Stimulated activated naive CD8-positive, alpha-beta T cell treated with anti-CD3 and anti-CD28 coated beads, Interleukin-15, amount 100 ng/mL, for 72 hours (primary cell): Measurements from ENCODE around the gene PEX1.
"Not testable (repeated sequence)": the region's sequence is repeated elsewhere in the genome, so short reads cannot be mapped to it uniquely, and the experiment has no call there.

Source experiments
- ATAC-seq: fragments of 150-1000 bp; cut with Tn5 transposase; 2 replicates; pipeline ENCODE4 v1.10.0; 2021; ENCODE audit warnings: mild to moderate bottlenecking, moderate library complexity
- DNase-seq, 2 donors: peaks; one replicate each; pipeline ENCODE4 v3.0.0; 2021 to 2022
- H3K27ac Mint-ChIP-seq, 2 donors: one replicate each; pipeline ENCODE4 v1.8.0; 2022; ENCODE audit warnings: mild to moderate bottlenecking in 2 of 2, mixed read lengths in 2 of 2, moderate library complexity in 2 of 2
- H3K27me3 Mint-ChIP-seq: one replicate; pipeline ENCODE4 v1.8.0; 2022; ENCODE audit warnings: mixed read lengths
- H3K4me1 Mint-ChIP-seq: one replicate; pipeline ENCODE4 v1.8.0; 2022; ENCODE audit warnings: mild to moderate bottlenecking, mixed read lengths
- H3K4me3 Mint-ChIP-seq, 2 donors: one replicate each; pipeline ENCODE4 v1.8.0; 2022; ENCODE audit warnings: mild to moderate bottlenecking in 2 of 2, mixed read lengths in 2 of 2, moderate library complexity in 1 of 2
- H3K9me3 Mint-ChIP-seq, 2 donors: one replicate each; pipeline ENCODE4 v1.8.0; 2022; ENCODE audit warnings: mixed read lengths in 2 of 2

The PEX1 gene

DNA sequence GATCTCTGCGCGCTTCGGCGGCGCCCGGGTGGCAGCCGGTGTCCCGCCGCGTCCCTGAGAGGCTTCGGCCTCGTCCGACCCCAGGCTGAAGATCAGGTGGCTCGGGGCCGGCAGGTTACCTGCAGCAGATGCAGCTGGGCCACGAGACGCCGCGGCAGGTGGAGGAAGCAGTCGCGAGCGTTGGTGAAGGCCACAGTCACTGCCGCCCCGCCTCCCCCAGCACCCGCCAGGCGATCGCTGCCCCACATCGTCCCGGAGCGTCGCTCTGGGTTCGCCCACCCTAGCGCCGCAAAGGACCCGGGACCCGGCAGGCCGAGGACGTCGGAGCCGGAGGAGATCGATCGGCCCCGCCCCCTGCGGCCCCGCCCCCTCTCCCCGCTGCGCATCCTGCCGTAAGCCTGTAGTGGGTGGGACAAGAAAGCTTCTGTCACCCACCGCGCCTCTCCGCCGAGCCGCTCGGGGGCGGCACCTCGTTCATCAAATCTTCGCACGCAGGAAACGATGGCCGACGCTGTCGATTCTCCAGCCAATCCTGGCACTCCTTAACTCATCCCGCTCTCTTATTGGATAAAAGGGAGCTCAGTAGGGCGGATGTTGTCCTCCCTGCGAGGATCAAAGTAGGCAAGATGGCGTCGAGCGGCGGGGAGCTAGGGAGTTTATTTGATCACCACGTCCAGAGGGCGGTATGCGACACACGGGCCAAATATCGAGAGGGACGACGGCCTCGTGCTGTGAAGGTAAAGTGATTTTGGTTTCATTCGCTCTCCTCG is at the start of gene PEX1, which contains the start of gene RBM48:
Gene PEX1 (minus strand): TSS at position 333 of the 770 bp plus-strand sequence. CDS start 85 bp downstream, at position 248.
Gene RBM48 (plus strand): TSS at position 608 of the 770 bp plus-strand sequence. CDS start 19 bp downstream, at position 627.
- DNase-seq (peak; percentile 94 to 98), ATAC-seq (peak; percentile 93)
- Mint-ChIP-seq H3K27ac (peak within 1 kb of the TSS; percentile 97), H3K4me3 (peak within 1 kb of the TSS; percentile 97 to 98), H3K27me3 (no peaks in the 10 kb centered on the region), H3K4me1 (peaks cover 33% of the 10 kb centered on the region), H3K9me3 (no peaks in the 10 kb centered on the region)

DNA sequence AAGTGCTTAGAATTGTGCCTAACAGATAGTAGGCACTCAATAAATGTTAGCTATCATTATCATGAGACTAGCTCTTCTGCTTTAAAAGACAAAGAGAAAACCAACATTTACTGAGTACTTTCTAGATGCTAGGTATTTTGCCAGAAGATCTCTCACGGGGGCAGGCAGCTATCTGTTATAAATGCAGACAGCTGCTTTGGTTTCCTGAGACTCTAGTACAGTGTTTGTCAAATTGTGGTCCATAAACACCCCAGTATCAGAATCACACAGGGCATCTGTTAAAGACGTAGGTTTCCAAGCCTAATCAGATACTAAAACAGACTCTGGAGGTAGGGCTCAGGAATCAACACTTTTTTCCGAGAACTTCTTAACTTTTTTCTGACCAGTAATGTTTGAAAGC is 48.0 kb upstream of the PEX1 start:
- DNase-seq (no peak), ATAC-seq (no peak)
- H3K9me3 Mint-ChIP-seq, result no peaks in the 10 kb centered on the region
- H3K27ac Mint-ChIP-seq, result no peak overlapping the region
- H3K4me3 Mint-ChIP-seq, result no peak overlapping the region
- no peaks in the 10 kb centered on the region for H3K4me1 Mint-ChIP-seq
- H3K27me3 Mint-ChIP-seq, result no peaks in the 10 kb centered on the region

DNA sequence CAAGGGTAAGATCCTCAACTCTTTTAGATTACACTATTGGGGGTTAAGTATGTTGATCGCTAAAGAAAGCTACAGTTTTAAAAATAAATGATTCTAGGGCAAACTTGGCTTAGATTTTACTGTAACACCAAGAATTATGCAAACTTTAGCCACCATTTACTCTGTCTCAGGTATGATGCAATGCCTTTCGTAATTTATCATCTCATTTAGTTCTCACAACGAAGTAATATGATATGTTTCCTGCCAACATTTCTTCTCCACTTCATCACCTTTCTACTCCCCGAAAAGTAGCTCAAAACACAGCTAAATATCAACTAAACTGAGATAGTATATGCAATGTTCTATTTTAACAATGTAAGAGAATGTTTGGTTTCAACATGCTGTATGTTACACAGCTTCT is 40.8 kb upstream of the PEX1 start:
- H3K4me3 Mint-ChIP-seq, result no peak overlapping the region
- no peaks in the 10 kb centered on the region for H3K9me3 Mint-ChIP-seq
- no peak overlapping the region for H3K27ac Mint-ChIP-seq
- DNase-seq (no peak), ATAC-seq (no peak)
- H3K27me3 Mint-ChIP-seq, result no peaks in the 10 kb centered on the region
- no peaks in the 10 kb centered on the region for H3K4me1 Mint-ChIP-seq

DNA sequence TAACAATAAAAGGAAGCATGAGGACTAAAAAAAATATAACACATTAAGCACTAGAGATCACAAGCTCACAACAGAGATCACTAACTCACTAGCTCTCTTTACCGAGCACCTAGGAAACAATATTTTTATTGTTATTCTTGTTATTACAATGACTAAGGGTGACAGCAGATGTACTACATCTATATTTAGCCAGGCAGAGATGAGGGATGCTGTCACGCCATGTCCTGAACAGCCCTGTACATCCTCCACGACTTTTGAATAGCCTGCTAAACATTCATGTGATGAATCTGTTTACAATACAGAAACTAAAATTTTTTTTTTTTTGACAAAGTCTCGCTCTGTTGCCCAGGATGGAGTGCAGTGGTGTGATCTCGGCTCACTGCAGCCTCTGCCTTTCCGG is 39.1 kb upstream of the PEX1 start:
- H3K9me3 Mint-ChIP-seq, result no peaks in the 10 kb centered on the region
- H3K27me3 Mint-ChIP-seq, result no peaks in the 10 kb centered on the region
- no peak overlapping the region for H3K27ac Mint-ChIP-seq
- no peaks in the 10 kb centered on the region for H3K4me1 Mint-ChIP-seq
- H3K4me3 Mint-ChIP-seq, result no peak overlapping the region
- DNase-seq (no peak), ATAC-seq (no peak)

DNA sequence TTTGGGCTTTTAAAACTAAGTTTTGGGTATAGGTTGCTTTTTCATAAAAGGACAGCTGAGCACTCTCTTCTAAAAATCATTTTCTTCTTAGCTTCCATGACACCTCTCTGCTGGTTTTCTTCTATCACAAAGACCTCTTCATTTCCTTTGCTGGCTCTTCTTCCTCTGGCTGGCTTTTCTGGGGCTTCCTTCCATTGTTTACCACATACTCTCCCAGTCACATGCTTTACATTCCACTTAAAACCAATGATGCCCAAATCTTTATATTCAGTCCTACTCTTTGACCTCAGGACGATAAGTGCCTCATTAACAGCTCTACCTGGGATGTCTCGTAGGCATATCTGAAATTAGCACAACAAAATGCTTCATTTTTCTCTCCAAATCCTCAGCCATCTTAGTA is 35.0 kb upstream of the PEX1 start:
- DNase-seq (no peak), ATAC-seq (no peak)
- Mint-ChIP-seq H3K9me3 (no peaks in the 10 kb centered on the region), H3K4me1 (no peaks in the 10 kb centered on the region), H3K4me3 (no peak overlapping the region), H3K27me3 (no peaks in the 10 kb centered on the region), H3K27ac (peak overlapping the region; percentile 6 to 52)

DNA sequence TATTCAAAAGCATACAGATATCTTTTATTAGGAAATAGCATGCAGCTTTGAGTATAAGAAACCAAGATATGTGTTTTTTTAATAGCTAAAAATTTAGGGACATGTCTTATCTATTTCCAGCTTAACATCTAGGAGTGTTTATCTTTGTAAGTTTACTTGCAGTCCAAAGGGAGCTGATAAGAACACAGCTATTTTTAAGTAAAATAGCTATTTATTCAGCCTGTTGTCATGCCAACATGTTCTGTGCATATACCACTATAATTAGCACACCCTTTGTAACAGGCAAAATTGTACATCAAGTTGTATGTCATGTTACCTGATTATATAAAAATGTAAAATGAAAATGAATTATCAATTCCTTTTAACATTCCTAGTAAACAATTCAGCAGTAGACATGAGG is 32.3 kb upstream of the PEX1 start:
- no peak for ATAC-seq
- Mint-ChIP-seq H3K4me1 (no peaks in the 10 kb centered on the region), H3K27ac (no peak overlapping the region), H3K27me3 (no peaks in the 10 kb centered on the region), H3K9me3 (no peaks in the 10 kb centered on the region), H3K4me3 (no peak overlapping the region)
- DNase-seq, result no peak

DNA sequence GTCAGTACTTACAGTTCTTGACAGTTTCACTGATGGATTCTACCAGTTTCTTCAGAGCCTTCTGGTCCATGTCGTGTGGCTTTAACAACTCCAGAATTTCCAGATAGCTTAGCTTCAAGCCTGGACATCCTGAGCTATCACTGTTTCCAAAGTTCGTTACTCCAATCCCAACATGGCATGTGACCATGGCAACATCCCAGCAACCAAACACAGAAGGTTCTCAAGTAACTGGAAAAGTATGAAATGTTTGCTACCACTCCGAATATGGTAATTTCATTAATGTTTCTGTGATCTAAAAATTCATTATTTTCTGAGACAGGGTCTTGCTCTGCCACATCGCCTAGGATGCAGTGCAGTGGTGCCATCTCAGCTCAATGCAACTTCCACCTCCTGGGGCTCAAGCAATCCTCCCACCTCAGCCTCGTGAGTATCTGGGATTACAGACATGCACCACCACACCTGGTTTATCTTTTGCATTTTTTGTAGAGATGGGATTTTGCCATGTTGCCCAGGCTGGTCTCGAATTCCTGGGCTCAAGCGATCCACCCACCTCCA is 29.6 kb upstream of the PEX1 start:
- H3K27ac Mint-ChIP-seq, result no peak overlapping the region
- no peak for DNase-seq
- no peak overlapping the region for H3K4me3 Mint-ChIP-seq
- no peaks in the 10 kb centered on the region for H3K4me1 Mint-ChIP-seq
- no peak for ATAC-seq
- H3K27me3 Mint-ChIP-seq, result no peaks in the 10 kb centered on the region
- H3K9me3 Mint-ChIP-seq, result no peaks in the 10 kb centered on the region

DNA sequence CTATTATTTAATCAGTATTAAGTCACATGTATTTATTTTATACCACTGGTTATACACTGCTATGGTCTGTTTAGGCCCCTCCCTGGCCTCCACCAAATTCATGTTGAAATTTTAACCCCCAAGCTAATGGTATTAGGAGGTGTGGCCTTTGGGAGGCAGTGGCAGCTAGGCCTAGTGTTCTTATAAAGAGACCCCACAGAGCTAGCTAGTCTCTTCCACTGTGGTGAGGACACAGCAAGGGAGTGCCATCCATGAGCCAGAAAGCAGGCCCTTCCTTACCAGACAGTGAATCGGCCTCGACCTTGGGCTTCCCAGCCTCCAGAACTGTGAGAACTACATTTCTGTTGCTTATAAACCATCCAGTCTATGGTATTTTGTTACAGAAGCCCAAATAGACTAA is 28.9 kb upstream of the PEX1 start:
- H3K27me3 Mint-ChIP-seq, result no peaks in the 10 kb centered on the region
- DNase-seq, result no peak
- H3K9me3 Mint-ChIP-seq, result no peaks in the 10 kb centered on the region
- no peaks in the 10 kb centered on the region for H3K4me1 Mint-ChIP-seq
- no peak overlapping the region for H3K4me3 Mint-ChIP-seq
- no peak overlapping the region for H3K27ac Mint-ChIP-seq
- ATAC-seq, result peak; percentile 18

DNA sequence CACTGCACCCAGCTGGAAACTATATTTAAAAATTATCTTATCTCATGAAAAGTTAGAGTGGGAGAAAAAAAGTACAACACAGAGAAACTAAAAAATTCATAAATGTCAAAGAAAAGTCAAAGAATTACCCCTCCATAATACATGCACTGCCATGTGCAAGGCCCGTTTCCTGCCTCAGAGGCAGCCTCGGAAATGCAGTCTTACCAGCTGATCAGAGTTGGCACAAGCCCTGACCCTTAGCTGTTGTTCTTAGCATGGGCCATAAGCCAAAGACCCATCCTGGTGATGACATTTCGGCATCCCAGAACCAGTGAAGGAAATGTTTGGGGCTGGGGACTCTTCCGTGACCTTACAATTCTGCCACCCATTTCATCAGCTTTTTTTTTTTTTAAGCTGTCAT is 21.9 kb upstream of the PEX1 start:
- no peaks in the 10 kb centered on the region for H3K9me3 Mint-ChIP-seq
- H3K27ac Mint-ChIP-seq, result peak overlapping the region in 1 of 2 donors; percentile 34
- H3K4me1 Mint-ChIP-seq, result no peaks in the 10 kb centered on the region
- DNase-seq (no peak), ATAC-seq (no peak)
- no peaks in the 10 kb centered on the region for H3K27me3 Mint-ChIP-seq
- no peak overlapping the region for H3K4me3 Mint-ChIP-seq

DNA sequence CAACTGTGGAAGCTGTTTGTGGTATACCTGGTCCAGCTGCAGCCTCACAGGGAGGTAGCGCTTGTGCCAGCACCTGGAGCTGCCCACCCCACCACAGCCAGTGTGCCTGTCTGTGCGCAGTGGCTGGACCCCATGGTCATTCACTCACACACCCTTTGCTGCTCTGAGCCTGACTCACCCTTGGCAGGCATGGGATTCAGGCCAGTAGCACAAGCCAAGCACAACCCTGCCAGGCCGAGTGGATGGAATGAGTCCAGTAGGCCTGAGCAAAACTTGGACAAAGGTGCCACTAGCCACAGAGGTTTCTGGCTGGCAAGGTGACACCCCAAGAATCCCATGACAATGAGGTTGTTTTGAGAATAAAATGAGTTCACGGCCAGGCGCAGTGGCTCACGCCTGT is 19.3 kb upstream of the PEX1 start:
- ATAC-seq, result no peak
- no peak for DNase-seq
- Mint-ChIP-seq H3K4me3 (no peak overlapping the region), H3K9me3 (no peaks in the 10 kb centered on the region), H3K27ac (no peak overlapping the region), H3K27me3 (no peaks in the 10 kb centered on the region), H3K4me1 (no peaks in the 10 kb centered on the region)

DNA sequence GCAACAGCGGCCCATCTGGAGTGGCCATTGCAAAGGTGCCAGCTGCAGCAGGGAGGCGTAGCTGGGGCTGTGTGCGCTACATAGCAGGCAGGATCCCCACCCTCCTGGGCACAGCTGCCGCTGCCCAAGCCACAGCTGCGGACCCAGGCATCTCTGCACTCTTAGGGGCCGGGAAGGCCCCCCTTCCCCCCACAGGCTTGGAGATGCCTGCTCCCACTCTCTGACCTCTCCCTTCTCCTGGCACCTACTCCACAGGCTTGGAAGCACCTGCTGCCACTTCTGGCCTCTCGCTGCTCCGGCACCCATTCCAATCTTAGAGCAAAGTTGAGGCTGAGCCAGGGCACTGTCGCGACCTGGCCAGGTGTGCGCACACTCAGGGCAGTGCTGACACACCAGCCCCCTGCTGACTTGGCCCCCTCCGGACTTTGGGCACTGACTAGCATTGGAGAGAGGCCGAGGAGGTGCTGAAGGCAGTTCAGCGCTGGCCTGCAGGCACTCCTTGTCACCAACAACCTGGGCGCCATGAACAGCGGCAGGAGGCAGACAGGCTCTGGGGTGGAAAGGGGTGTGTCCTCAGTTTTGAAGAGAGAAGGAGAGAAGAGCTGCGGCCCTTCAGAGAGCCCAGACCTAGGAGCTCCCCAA is 18.7 kb upstream of the PEX1 start:
- no peak overlapping the region for H3K4me3 Mint-ChIP-seq
- H3K27ac Mint-ChIP-seq, result no peak overlapping the region
- no peaks in the 10 kb centered on the region for H3K27me3 Mint-ChIP-seq
- H3K9me3 Mint-ChIP-seq, result no peaks in the 10 kb centered on the region
- H3K4me1 Mint-ChIP-seq, result no peaks in the 10 kb centered on the region
- DNase-seq (no peak), ATAC-seq (no peak)

DNA sequence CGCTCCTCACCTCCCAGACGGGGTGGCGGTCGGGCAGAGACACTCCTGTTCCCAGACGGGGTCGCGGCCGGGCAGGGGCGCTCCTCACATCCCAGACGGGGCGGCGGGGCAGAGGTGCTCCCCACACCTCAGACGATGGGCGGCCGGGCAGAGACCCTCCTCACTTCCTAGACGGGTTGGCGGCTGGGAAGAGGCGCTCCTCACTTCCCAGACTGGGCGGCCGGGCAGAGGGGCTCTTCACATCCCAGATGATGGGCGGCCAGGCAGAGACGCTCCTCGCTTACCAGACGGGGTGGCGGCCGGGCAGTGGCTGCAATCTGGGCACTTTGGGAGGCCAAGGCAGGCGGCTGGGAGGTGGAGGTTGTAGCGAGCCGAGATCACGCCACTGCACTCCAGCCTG is 16.8 kb upstream of the PEX1 start:
- DNase-seq, H3K27ac Mint-ChIP-seq: not testable (repeated sequence)

DNA sequence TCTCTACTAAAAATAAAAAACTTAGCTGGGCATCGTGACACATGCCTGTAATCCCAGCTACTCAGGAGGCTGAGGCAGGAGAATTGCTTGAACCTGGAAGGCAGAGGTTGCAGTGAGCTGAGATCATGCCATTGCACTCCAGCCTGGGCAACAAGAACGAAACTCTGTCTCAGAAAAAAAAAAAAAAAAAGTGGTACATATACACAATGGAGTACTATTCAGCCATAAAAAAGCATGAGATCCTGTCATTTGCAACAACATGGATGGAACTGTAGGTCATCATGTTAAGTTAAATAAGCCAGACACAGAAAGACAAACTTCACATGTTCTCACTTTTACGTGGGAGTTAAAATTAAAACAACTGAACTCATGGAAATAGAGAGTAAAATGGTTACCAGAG is 15.2 kb upstream of the PEX1 start:
- not testable (repeated sequence) for H3K27me3 Mint-ChIP-seq, H3K4me3 Mint-ChIP-seq, ATAC-seq, H3K4me1 Mint-ChIP-seq, H3K9me3 Mint-ChIP-seq, DNase-seq
- peak overlapping the region in 1 of 2 donors; percentile 34 for H3K27ac Mint-ChIP-seq

More for the DNA sequence above, 16.8 kb upstream of the PEX1 start:
- ATAC-seq, H3K9me3 Mint-ChIP-seq, H3K27me3 Mint-ChIP-seq, H3K4me1 Mint-ChIP-seq, H3K4me3 Mint-ChIP-seq: not testable (repeated sequence)

DNA sequence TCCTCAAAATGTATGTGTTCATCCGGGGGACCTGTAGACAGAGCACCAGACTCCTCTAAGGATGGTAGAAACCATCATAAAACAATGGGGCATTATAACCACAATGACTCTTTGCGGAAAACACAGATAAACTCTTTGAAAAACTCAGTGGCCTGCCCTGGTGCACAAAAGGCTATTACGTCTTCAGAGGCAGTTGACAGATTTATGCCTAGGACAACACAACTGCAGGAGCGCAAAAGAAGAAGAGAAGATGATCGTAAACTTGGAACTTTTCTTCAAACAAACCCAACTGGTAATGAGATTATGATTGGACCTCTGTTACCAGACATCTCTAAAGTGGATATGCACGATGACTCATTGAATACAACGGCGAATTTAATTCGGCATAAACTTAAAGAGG is 6.3 kb upstream of the PEX1 start:
- Mint-ChIP-seq H3K4me3 (no peak overlapping the region), H3K27ac (no peak overlapping the region), H3K9me3 (no peaks in the 10 kb centered on the region), H3K4me1 (peaks cover 19% of the 10 kb centered on the region), H3K27me3 (no peaks in the 10 kb centered on the region)
- ATAC-seq (no peak), DNase-seq (no peak)

DNA sequence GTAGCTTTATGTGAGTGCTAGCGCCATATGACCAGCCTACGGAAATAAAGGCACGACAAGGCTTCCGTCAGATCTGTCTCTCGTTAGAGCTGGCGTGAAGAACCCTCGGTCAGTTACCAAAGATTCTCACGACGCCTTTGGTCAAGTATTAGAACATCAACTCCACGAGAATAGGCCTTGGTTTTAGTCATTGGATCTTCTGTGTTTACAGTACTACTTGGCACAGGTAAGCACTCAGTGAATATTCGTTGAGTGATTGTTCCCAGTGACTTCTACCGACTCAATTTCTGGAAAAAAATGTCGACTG is 591 bp upstream of the PEX1 start:
- H3K4me3 Mint-ChIP-seq, result peak overlapping the region; percentile 97 to 98
- peak overlapping the region; percentile 95 to 97 for H3K27ac Mint-ChIP-seq

More for the DNA sequence above, 591 bp upstream of the PEX1 start:
- no peak for DNase-seq
- ATAC-seq, result no peak
- H3K27me3 Mint-ChIP-seq, result no peaks in the 10 kb centered on the region
- H3K9me3 Mint-ChIP-seq, result no peaks in the 10 kb centered on the region
- peaks cover 33% of the 10 kb centered on the region for H3K4me1 Mint-ChIP-seq
